ENCODE measurements around the gene UBE2E1. TPM values are rescaled to one million over a fixed set of nuclear protein-coding genes. Genes with fewer than 3 reads are reported as not detected.

UBE2E1 gene
- total RNA-seq, 4 donors from 2014 or later, result 72.8 to 114 (median 85.6) TPM

DNA sequence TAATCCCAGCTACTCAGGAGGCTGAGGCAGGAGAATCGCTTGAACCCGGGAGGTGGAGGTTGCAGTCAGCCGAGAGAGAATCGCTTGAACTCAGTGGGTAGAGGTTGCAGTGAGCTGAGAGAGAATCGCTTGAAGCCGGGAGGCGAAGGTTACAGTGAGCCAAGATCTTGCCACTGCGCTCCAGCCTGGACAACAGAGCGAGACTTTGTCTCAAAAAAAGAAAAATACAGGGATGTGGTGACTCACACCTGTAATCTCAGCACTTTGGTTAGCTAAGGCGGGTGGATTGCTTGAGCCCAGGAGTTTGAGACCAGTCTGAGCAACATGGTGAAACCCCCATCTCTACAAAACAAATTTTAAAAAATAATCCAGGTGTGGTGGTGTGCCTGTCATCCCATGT, 26.8 kb downstream of the UBE2E1 start:
- no peak for ATAC-seq (ENCODE audit: low FRiP score)
- TF ChIP-seq, protein P1, sequence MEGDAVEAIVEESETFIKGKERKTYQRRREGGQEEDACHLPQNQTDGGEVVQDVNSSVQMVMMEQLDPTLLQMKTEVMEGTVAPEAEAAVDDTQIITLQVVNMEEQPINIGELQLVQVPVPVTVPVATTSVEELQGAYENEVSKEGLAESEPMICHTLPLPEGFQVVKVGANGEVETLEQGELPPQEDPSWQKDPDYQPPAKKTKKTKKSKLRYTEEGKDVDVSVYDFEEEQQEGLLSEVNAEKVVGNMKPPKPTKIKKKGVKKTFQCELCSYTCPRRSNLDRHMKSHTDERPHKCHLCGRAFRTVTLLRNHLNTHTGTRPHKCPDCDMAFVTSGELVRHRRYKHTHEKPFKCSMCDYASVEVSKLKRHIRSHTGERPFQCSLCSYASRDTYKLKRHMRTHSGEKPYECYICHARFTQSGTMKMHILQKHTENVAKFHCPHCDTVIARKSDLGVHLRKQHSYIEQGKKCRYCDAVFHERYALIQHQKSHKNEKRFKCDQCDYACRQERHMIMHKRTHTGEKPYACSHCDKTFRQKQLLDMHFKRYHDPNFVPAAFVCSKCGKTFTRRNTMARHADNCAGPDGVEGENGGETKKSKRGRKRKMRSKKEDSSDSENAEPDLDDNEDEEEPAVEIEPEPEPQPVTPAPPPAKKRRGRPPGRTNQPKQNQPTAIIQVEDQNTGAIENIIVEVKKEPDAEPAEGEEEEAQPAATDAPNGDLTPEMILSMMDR (IDR thresholded peaks at IDR 0.05), result no peak
- no peak for DNase-seq (ENCODE audit: low spot score)

DNA sequence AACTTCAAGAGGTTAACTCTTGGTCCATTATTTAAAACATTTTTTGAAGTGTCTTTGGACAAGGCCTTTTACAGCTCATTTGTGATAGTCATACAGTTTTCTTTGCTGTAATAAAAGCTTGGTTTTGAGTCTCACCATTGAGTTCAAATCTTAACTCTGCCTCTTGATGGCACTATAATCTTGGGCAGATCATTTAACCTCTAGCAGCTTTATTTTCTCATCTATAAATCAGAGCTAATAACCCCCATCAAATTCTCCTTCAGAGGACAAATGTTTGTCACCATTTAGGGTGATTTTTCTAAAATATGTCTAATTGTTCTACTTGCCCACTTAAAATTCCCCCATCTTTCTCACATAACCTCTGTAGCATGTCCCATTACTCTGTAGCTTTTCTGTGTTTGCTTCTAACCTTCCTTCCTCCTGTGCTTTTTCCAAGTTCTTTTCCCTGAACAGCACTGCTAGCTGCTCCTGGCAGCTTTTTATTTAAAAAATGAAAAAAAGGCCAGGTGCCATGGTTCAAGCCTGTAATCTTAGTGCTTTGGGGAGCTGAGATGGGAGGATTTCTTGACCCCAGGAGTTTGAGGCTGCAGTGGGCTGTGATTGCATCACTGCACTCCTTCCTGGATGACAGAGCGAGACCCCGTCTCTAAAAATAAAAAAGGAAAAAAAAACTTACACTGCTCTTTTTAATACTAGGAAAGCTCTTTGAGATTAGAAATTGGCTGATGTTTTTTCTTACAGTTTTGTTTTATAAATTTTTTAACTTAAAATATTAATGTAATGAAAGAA, 28.5 kb downstream of the UBE2E1 start:
- TF ChIP-seq, protein P1 (IDR thresholded peaks at IDR 0.05), result no peak
- DNase-seq (ENCODE audit: low spot score), result no peak
- no peak for ATAC-seq (ENCODE audit: low FRiP score)

DNA sequence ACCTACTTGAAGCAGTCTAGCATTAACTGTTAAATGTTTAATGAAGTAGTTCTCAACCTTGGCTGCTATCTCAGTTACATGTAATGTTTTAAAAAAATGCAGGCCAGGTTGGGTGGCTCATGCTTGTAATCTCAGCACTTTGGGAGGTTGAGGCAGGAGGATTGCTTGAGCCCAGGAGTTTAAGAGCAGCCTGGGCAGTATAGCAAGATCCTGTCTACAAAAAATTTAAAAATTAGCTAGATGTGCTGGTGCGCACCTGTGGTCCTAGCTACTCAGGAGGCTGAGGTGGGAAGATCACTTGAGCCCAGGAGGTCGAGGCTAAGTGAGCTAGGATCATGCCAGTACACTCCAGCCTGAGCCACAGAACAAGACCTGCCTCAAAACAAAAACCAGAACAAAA, 29.3 kb downstream of the UBE2E1 start:
- TF ChIP-seq, protein P1 (IDR thresholded peaks at IDR 0.05), result no peak
- no peak for DNase-seq (ENCODE audit: low spot score)
- ATAC-seq (ENCODE audit: low FRiP score), result no peak

DNA sequence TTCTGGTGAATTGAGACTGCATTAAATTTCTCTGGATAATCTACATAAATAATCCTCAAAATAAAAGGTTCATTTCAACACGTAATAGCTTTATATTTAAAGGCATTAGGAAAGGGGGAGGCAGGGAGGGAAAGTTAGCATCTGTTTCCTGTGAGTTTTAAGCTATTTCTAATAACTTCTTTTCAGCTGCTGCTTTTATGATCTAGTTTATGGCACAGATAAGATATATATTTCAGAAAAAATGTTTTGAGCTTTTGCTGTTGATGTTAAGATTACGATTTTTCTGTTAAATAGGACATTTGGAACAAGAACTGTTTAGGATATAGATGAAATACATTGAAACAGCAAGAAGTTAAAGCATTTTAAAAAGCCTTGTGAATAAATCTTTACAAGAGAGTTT, 30.0 kb downstream of the UBE2E1 start:
- TF ChIP-seq, protein P1 (IDR thresholded peaks at IDR 0.05), result no peak
- ATAC-seq (ENCODE audit: low FRiP score) (no peak), DNase-seq (ENCODE audit: low spot score) (no peak)

DNA sequence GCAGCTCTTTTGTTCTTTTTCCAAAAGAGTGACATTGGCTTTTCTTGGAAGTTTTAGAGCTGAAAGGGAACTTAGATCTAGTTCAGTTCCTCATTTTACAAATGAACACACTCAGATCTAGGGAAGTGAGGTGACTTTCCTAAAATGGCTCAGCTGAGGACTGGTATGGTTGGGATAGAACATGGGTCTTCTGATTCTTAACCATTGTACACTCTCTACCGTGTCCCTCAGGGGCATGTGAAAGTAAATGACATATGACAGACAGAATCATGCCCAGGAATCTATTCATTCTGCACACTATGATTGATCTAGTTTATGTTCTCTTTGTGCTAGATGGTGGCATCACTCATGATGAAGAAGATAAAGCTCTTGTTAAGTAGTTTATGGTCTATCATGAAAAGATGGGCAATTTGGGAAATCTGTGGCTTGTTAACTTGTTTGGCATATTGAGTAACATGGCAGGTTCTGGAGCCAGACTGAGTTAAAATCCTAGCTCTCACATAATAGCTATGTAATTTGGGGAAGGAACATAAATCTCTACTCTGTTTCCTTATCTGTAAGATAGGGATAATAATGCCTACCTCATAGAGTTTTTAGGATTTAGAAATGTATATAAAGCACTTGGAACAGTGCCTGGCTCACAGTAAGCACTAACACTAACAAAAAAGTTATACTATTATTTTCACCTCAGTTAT, 30.9 kb downstream of the UBE2E1 start:
- no peak for ATAC-seq (ENCODE audit: low FRiP score)
- TF ChIP-seq, protein P1 (IDR thresholded peaks at IDR 0.05), result no peak

DNA sequence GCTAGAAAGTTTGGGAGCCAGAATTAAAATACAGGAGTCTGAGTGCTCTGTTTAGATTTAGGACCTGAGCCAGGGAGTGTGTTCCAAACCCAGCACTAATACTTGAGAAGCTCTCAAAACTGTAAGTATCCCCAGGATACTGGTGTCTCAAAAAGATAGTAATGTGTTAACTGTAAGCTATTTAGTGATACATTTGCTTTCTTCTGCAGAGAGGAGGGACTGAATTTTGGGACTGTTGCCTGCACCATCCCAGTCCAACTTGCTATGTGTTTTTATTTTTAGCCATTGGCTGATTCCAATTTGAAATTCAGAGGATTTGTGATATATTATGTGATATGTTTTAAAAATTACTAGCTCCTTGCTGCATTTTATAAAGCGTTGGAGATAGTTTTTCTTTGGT, 31.5 kb downstream of the UBE2E1 start:
- ATAC-seq (ENCODE audit: low FRiP score), result no peak
- TF ChIP-seq, protein P1 (IDR thresholded peaks at IDR 0.05), result no peak
- DNase-seq (ENCODE audit: low spot score), result no peak

More for the DNA sequence above, 30.9 kb downstream of the UBE2E1 start:
- DNase-seq (ENCODE audit: low spot score), result no peak

Measured in omental fat pad (tissue), 4 donors.